CD4-positive, alpha-beta T cell treated with Interleukin-2 at 100 ng/mL for 4 hours (primary cell): ENCODE measurements around the gene SLAMF1.
"Not testable (repeated sequence)": the region's sequence is repeated elsewhere in the genome, so short reads cannot be mapped to it uniquely, and the experiment has no call there.

Experiments used
- DNase-seq: peaks from one replicate; pipeline ENCODE4 v3.0.0-alpha.2; 2020; ENCODE audit warnings: low spot score

Gene SLAMF1

GRCh38 chr1:160646711-160647328 lies at the start of gene SLAMF1:
TSS of gene SLAMF1 (minus strand) at chr1:160647044. CDS start at chr1:160646945, 99 bp downstream.
- peak; percentile 68 for DNase-seq

GRCh38 chr1:160692390-160692789 lies 45.5 kb upstream of the SLAMF1 start:
- DNase-seq = not testable (repeated sequence)

GRCh38 chr1:160685266-160685665 lies 38.4 kb upstream of the SLAMF1 start:
- no peak for DNase-seq

GRCh38 chr1:160682983-160683865 lies 36.4 kb upstream of the SLAMF1 start:
- DNase-seq = peak; percentile 75

GRCh38 chr1:160681891-160682140 lies 35.0 kb upstream of the SLAMF1 start:
- DNase-seq = no peak

- peak; percentile 90 for DNase-seq
Measured at GRCh38 chr1:160681066-160681890, 34.4 kb upstream of the SLAMF1 start.

GRCh38 chr1:160680399-160680798 lies 33.6 kb upstream of the SLAMF1 start:
- DNase-seq = no peak

- DNase-seq = no peak
Measured at GRCh38 chr1:160679893-160680292, 33.0 kb upstream of the SLAMF1 start.

- no peak for DNase-seq
Measured at GRCh38 chr1:160676869-160677597, 30.2 kb upstream of the SLAMF1 start.

GRCh38 chr1:160675641-160676410 lies 29.0 kb upstream of the SLAMF1 start:
- DNase-seq = peak; percentile 81

GRCh38 chr1:160674415-160674814 lies 27.6 kb upstream of the SLAMF1 start:
- no peak for DNase-seq

GRCh38 chr1:160672789-160673695 lies 26.2 kb upstream of the SLAMF1 start:
- DNase-seq = no peak

- no peak for DNase-seq
Measured at GRCh38 chr1:160671603-160672517, 25.0 kb upstream of the SLAMF1 start.

GRCh38 chr1:160670701-160671100 lies 23.9 kb upstream of the SLAMF1 start:
- no peak for DNase-seq

GRCh38 chr1:160669802-160670201 lies 23.0 kb upstream of the SLAMF1 start:
- no peak for DNase-seq

- no peak for DNase-seq
Measured at GRCh38 chr1:160669276-160669675, 22.4 kb upstream of the SLAMF1 start.

GRCh38 chr1:160667896-160668295 lies 21.1 kb upstream of the SLAMF1 start:
- DNase-seq = no peak

GRCh38 chr1:160666079-160666442 lies 19.2 kb upstream of the SLAMF1 start:
- no peak for DNase-seq
